Epithelial cell of proximal tubule (primary cell): ENCODE results near the gene NBAS. TPM values are rescaled to one million over a fixed set of nuclear protein-coding genes. Genes with fewer than 3 reads are reported as not detected.

ENCODE experiments used
- DNase-seq: peaks from one replicate; pipeline ENCODE4 v3.0.0-alpha.2; 2011; ENCODE audit warnings: low read depth
- H3K4me3 ChIP-seq: 2 replicates; pipeline ENCODE4 v1.5.1; 2011; ENCODE audit warnings: low read depth, mild to moderate bottlenecking, low read length
- total RNA-seq: library from RNA; depleted of rRNA; stranded (reverse); fragments of >200 nt; gene quantifications from 2 replicates; pipeline ENCODE4 v1.2.3, GENCODE V29; 2015
- TF ChIP-seq, protein P1 (sequence below): conservative IDR thresholded peaks from 2 replicates; pipeline ENCODE4 v1.5.1; 2012; ENCODE audit warnings: low read depth, mild to moderate bottlenecking, low read length

NBAS gene
- total RNA-seq, 1 donor from 2014 or later = 48.4 TPM

- H3K4me3 ChIP-seq = no peak overlapping the region
- TF ChIP-seq, protein P1, sequence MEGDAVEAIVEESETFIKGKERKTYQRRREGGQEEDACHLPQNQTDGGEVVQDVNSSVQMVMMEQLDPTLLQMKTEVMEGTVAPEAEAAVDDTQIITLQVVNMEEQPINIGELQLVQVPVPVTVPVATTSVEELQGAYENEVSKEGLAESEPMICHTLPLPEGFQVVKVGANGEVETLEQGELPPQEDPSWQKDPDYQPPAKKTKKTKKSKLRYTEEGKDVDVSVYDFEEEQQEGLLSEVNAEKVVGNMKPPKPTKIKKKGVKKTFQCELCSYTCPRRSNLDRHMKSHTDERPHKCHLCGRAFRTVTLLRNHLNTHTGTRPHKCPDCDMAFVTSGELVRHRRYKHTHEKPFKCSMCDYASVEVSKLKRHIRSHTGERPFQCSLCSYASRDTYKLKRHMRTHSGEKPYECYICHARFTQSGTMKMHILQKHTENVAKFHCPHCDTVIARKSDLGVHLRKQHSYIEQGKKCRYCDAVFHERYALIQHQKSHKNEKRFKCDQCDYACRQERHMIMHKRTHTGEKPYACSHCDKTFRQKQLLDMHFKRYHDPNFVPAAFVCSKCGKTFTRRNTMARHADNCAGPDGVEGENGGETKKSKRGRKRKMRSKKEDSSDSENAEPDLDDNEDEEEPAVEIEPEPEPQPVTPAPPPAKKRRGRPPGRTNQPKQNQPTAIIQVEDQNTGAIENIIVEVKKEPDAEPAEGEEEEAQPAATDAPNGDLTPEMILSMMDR = peak; percentile 77
- DNase-seq = peak; percentile 13
These were observed 401.4 kb downstream of the NBAS start for GRCh38 chr2:15159751-15160177.

DNA sequence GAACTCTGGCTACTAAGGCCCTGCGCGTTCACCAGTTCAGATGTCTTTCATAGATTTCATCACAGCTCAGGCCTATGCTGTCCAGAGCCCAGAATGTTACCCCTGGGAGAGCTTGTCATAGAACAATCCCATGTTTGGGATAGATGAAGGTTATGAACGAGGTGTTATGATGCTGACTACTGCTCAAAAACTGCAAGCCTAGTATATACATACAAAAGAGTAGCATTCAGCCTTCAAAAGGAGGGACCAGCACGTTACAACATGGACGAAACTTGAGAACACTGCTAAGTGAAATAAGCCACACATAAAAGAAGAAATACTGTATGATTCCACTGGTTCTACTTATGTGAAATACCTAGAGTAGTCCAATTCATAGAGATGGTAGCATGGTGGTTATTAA is 401.9 kb downstream of the NBAS start:
- no peak overlapping the region for H3K4me3 ChIP-seq
- TF ChIP-seq, protein P1 = no peak
- no peak for DNase-seq

DNA sequence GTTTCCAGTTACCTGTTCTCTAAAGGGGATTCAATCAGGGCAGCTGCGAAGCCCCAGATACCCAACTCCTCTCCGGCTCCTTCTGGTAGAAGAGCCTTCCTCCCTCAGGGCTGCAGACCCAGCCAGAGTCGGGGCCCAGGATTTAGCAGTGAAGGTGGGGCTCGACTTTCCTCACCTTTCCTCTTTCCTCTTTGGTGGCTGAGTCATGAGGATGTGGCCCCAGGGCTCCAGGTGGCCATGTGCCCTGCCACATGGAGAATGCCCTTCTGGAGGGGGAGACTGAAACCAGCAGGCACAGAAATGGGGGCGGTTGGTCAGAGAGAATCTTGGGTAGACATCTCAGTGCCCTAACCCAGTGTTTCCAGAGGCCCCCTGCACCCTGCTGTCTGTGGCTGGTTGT is 402.6 kb downstream of the NBAS start:
- no peak overlapping the region for H3K4me3 ChIP-seq
- TF ChIP-seq, protein P1 = no peak
- DNase-seq = no peak

DNA sequence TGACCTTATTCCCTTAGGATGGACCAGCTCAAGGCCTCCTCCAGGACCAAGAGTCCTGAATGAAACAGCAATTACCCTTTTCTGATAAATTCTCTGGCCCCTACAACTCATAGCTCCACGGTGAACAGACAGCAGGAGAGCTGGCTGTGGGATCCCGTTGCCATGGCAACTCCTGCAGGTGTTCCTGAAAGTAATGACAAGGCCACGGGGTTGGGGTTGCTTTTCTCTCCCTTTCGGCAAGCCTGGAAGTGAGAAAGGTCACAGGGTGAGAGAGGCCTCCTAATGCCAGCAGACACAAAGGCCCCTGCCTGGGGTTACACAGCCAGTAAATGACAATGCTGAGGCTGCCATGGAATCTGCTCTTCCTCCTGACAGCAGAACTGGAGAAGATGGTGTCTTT is 403.0 kb downstream of the NBAS start:
- H3K4me3 ChIP-seq = no peak overlapping the region
- DNase-seq = no peak
- TF ChIP-seq, protein P1 = no peak

GRCh38 chr2:15155959-15156574 is 405.1 kb downstream of the NBAS start:
- no peak for DNase-seq
- TF ChIP-seq, protein P1 = no peak
- no peak overlapping the region for H3K4me3 ChIP-seq

DNA sequence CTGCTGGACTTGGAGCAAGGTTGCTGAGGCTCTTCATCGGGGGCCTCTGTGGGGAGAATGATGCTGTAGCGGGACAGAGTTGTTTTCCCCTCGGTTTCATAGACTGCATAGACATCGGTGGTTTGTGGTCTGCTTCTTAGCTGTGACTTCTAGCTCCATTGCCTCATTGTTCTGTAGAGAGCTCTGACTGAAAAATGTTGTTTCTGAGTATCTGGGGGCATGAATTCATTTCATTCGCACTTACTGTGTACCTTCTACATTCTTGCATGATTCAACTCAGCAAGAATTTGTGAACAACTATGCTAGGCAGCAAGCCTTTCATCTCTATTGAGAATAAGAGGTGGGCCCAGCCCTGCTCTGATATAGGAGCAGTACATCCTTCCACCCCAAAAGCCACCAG is 406.8 kb downstream of the NBAS start:
- DNase-seq = no peak
- TF ChIP-seq, protein P1 = no peak

DNA sequence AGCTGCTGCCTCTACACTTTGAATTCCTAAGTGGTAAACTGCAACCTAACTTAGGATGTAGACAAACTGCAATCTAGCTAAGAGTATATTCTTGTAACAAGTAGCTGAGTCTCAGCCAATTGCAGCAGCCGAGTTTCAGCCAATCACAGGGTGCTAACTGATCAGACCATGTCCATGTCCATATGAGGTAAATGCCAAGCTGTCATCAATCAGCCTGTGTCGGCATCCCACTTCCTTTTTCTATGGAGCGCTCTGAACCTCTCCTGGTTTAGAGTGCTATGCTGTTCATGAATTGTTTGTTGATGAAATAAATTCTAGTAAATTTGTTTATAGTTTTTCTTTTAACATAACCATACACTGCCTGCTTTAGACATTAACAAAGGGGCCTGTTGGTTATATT is 408.8 kb downstream of the NBAS start:
- TF ChIP-seq, protein P1 = no peak
- no peak overlapping the region for H3K4me3 ChIP-seq
- no peak for DNase-seq

More for the DNA sequence above, 406.8 kb downstream of the NBAS start:
- H3K4me3 ChIP-seq = no peak overlapping the region
